HL-60 (cell line): Measurements from ENCODE around the gene CORT.

ENCODE experiments used
- GABPA ChIP-seq: IDR thresholded peaks from 2 replicates; pipeline ENCODE4 v1.6.1; 2012; ENCODE audit warnings: low read depth
- POLR2AphosphoS5 ChIP-seq: IDR thresholded peaks from 2 replicates; pipeline ENCODE4 v1.6.1; 2012; ENCODE audit warnings: low read depth
- SPI1 ChIP-seq: IDR thresholded peaks from 2 replicates; pipeline ENCODE4 v1.6.1; 2012; ENCODE audit warnings: low read depth, mild to moderate bottlenecking, borderline replicate concordance
- TF ChIP-seq, protein P1 (sequence below): IDR thresholded peaks from one replicate; pipeline ENCODE4 v1.5.1; 2011; ENCODE audit warnings: low read length, control low read depth, inconsistent platforms; ENCODE audit not compliant: insufficient read depth
- TF ChIP-seq, protein P2 (sequence below): IDR thresholded peaks from 2 replicates; pipeline ENCODE4 v1.6.1; 2012; ENCODE audit warnings: low read depth; ENCODE audit not compliant: insufficient replicate concordance

DNA sequence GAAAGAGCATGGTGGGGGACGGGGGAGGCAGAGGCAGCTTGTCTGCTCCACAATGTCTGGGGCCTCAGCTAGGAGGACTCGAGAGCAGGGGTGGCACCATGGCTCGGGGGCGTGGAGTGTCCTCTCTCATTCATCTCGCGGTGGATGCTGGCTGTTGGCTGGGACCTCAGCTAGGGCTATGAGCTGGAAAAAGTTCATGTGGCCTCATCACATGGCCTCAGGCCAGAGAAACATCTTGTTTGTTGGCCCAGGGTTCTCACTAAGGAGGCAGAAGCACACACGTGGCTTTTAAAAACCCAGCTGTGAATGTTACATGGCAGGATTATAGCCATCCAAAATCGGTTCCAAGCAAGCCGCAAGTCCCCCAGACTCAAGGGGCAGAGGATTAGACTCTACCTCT is 25.8 kb upstream of the CORT start:
- TF ChIP-seq POLR2AphosphoS5 (no peak), SPI1 (no peak), GABPA (no peak)
- TF ChIP-seq, protein P1, sequence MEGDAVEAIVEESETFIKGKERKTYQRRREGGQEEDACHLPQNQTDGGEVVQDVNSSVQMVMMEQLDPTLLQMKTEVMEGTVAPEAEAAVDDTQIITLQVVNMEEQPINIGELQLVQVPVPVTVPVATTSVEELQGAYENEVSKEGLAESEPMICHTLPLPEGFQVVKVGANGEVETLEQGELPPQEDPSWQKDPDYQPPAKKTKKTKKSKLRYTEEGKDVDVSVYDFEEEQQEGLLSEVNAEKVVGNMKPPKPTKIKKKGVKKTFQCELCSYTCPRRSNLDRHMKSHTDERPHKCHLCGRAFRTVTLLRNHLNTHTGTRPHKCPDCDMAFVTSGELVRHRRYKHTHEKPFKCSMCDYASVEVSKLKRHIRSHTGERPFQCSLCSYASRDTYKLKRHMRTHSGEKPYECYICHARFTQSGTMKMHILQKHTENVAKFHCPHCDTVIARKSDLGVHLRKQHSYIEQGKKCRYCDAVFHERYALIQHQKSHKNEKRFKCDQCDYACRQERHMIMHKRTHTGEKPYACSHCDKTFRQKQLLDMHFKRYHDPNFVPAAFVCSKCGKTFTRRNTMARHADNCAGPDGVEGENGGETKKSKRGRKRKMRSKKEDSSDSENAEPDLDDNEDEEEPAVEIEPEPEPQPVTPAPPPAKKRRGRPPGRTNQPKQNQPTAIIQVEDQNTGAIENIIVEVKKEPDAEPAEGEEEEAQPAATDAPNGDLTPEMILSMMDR = no peak
- TF ChIP-seq, protein P2, sequence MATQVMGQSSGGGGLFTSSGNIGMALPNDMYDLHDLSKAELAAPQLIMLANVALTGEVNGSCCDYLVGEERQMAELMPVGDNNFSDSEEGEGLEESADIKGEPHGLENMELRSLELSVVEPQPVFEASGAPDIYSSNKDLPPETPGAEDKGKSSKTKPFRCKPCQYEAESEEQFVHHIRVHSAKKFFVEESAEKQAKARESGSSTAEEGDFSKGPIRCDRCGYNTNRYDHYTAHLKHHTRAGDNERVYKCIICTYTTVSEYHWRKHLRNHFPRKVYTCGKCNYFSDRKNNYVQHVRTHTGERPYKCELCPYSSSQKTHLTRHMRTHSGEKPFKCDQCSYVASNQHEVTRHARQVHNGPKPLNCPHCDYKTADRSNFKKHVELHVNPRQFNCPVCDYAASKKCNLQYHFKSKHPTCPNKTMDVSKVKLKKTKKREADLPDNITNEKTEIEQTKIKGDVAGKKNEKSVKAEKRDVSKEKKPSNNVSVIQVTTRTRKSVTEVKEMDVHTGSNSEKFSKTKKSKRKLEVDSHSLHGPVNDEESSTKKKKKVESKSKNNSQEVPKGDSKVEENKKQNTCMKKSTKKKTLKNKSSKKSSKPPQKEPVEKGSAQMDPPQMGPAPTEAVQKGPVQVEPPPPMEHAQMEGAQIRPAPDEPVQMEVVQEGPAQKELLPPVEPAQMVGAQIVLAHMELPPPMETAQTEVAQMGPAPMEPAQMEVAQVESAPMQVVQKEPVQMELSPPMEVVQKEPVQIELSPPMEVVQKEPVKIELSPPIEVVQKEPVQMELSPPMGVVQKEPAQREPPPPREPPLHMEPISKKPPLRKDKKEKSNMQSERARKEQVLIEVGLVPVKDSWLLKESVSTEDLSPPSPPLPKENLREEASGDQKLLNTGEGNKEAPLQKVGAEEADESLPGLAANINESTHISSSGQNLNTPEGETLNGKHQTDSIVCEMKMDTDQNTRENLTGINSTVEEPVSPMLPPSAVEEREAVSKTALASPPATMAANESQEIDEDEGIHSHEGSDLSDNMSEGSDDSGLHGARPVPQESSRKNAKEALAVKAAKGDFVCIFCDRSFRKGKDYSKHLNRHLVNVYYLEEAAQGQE = no peak
